ENCODE results near the gene SPSB3.

The SPSB3 gene

GRCh38 chr16:1816396-1817275, 34.3 kb upstream of the SPSB3 start:
- no peak for DNase-seq (ENCODE audit: low read depth)
- no peak for TF ChIP-seq CTCF (IDR thresholded peaks at IDR 0.05; ENCODE audit: low read depth, low read length, missing control alignments)

GRCh38 chr16:1815461-1815860, 33.1 kb upstream of the SPSB3 start:
- DNase-seq (ENCODE audit: low read depth): no peak
- no peak for TF ChIP-seq CTCF (IDR thresholded peaks at IDR 0.05; ENCODE audit: low read depth, low read length, missing control alignments)

More at GRCh38 chr16:1816396-1817275, 34.3 kb upstream of the SPSB3 start:
- no peak overlapping the region for H3K4me3 ChIP-seq (ENCODE audit: low read depth, low read length)

GRCh38 chr16:1812732-1813163, 30.4 kb upstream of the SPSB3 start:
- H3K4me3 ChIP-seq (ENCODE audit: low read depth, low read length): no peak overlapping the region
- no peak for DNase-seq (ENCODE audit: low read depth)
- peak; percentile 12 for TF ChIP-seq CTCF (IDR thresholded peaks at IDR 0.05; ENCODE audit: low read depth, low read length, missing control alignments)

More at GRCh38 chr16:1815461-1815860, 33.1 kb upstream of the SPSB3 start:
- H3K4me3 ChIP-seq (ENCODE audit: low read depth, low read length): no peak overlapping the region

GRCh38 chr16:1810536-1810935, 28.2 kb upstream of the SPSB3 start:
- DNase-seq (ENCODE audit: low read depth): no peak
- TF ChIP-seq CTCF (IDR thresholded peaks at IDR 0.05; ENCODE audit: low read depth, low read length, missing control alignments): no peak
- H3K4me3 ChIP-seq (ENCODE audit: low read depth, low read length): no peak overlapping the region

- H3K4me3 ChIP-seq (ENCODE audit: low read depth, low read length): no peak overlapping the region
- no peak for DNase-seq (ENCODE audit: low read depth)
- no peak for TF ChIP-seq CTCF (IDR thresholded peaks at IDR 0.05; ENCODE audit: low read depth, low read length, missing control alignments)
Measured at GRCh38 chr16:1810106-1810505, 27.7 kb upstream of the SPSB3 start.

GRCh38 chr16:1809281-1809801, 27.0 kb upstream of the SPSB3 start:
- no peak for TF ChIP-seq CTCF (IDR thresholded peaks at IDR 0.05; ENCODE audit: low read depth, low read length, missing control alignments)
- DNase-seq (ENCODE audit: low read depth): no peak
- H3K4me3 ChIP-seq (ENCODE audit: low read depth, low read length): no peak overlapping the region
